Esophagus muscularis mucosa (tissue), 4 donors: ENCODE measurements around the gene UGT1A10. TPM values are rescaled to one million over a fixed set of nuclear protein-coding genes. Genes with fewer than 3 reads are reported as not detected.

Experiments
- DNase-seq: peaks from one replicate; pipeline ENCODE4 v3.0.0-alpha.2; 2017; ENCODE audit errors: extremely low spot score
- H3K27ac ChIP-seq, 4 donors: fragments of 200-600 bp; sonication (generic); replicated peaks in 1 of 4; 1 replicate in 3 of 4; 2 replicates in 1 of 4; pipeline ENCODE4 v1.5.1; 2016 to 2019; ENCODE audit warnings: mild to moderate bottlenecking in 1 of 4
- H3K27me3 ChIP-seq, 4 donors: fragments of 200-600 bp; sonication (generic); one replicate each; pipeline versions ENCODE4 v1.5.1 to v1.6.0; 2016 to 2019
- H3K36me3 ChIP-seq, 4 donors: fragments of 200-600 bp; sonication (generic); one replicate each; pipeline ENCODE4 v1.5.1; 2016 to 2019
- H3K4me1 ChIP-seq, 4 donors: fragments of 200-600 bp; sonication (generic); one replicate each; pipeline ENCODE4 v1.5.1; 2016 to 2019
- H3K4me3 ChIP-seq, 4 donors: fragments of 200-600 bp; sonication (generic); 1 replicate in 2 of 4; 2 replicates in 2 of 4; pipeline ENCODE4 v1.5.1; 2016 to 2019; ENCODE audit warnings: mild to moderate bottlenecking in 4 of 4, moderate library complexity in 1 of 4
- H3K9me3 ChIP-seq, 4 donors: fragments of 200-600 bp; sonication (generic); 1 replicate in 3 of 4; 2 replicates in 1 of 4; pipeline ENCODE4 v1.5.1; 2016 to 2019
- CTCF ChIP-seq, 3 experiments: fragments of 200-600 bp in 2 of 3; fragments of 450-650 bp in 1 of 3; sonication (generic) in 2 of 3; IDR thresholded peaks; one replicate each; pipeline ENCODE4 v1.5.1; 2017 to 2019; ENCODE audit warnings: antibody characterized with exemption in 3 of 3, mild to moderate bottlenecking in 2 of 3, moderate library complexity in 1 of 3
- EP300 ChIP-seq: sonication (generic); formaldehyde crosslinking; IDR thresholded peaks from one replicate; pipeline ENCODE4 v1.6.1; 2017; ENCODE audit warnings: antibody characterized with exemption
- POLR2A ChIP-seq: fragments of 450-650 bp; IDR thresholded peaks from one replicate; pipeline ENCODE4 v1.6.1; 2017; ENCODE audit warnings: antibody characterized with exemption, moderate library complexity, mild to moderate bottlenecking, low read depth
- POLR2AphosphoS5 ChIP-seq, 2 donors: sonication (generic); formaldehyde crosslinking; IDR thresholded peaks; one replicate each; pipeline ENCODE4 v1.6.1; 2017; ENCODE audit warnings: antibody characterized with exemption in 2 of 2
- WGBS: methylation state at CpG from one replicate; pipeline ENCODE4 v1.1.5; 2018; 5-methylcytosine and 5-hydroxymethylcytosine counted together
- intact Hi-C: fragments of 100-400 bp; cut with DNase I; formaldehyde crosslinking; loops from one replicate; pipeline ENCODE4 v1.15.1; 2023
- total RNA-seq, 4 donors: library from RNA; depleted of rRNA; stranded (reverse); fragments of >200 nt; gene quantifications; one replicate each; pipeline versions ENCODE4 v1.1.0 to v1.2.1, GENCODE V29; 2016

Gene UGT1A10
- total RNA-seq, 4 donors from 2014 or later, result not detected

DNA sequence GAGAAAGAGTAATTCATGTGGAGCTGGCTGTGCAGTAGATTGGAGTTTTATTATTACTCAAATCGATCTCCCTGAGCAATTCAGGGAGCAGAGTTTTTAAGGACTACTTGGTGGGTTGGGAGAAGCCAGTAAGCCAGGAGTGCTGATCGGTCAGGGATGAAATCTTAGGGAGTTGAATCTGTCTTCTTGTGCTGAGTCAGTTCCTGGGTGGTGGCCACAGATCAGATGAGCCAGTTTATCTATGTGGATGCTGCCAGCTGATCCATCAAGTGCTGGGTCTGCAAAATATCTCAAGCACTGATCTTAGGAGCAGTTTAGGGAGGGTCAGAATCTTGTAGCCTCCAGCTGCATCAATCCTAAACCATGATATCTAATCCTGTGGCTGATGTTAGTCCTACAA, 35.9 kb upstream of the UGT1A10 start:
- no peak overlapping the region for H3K27ac ChIP-seq
- H3K4me3 ChIP-seq, result no peak overlapping the region
- no peaks in the 10 kb centered on the region for H3K9me3 ChIP-seq
- whole genome bisulfite sequencing, result 76% methylated on average over 2 of the region's 2 CpGs
- TF ChIP-seq EP300, result no peak
- no peak for TF ChIP-seq CTCF (IDR thresholded peaks at IDR 0.05)
- TF ChIP-seq POLR2AphosphoS5 (IDR thresholded peaks at IDR 0.05), result no peak
- no peak for TF ChIP-seq POLR2A
- intact Hi-C loops, result no loop called here
- no peak for DNase-seq
- H3K4me1 ChIP-seq, result no peaks in the 10 kb centered on the region
- peaks cover 0 to 9% (median 0%) of the 10 kb centered on the region in 4 donors for H3K27me3 ChIP-seq
- H3K36me3 ChIP-seq, result no peaks in the 10 kb centered on the region

GRCh38 chr2:233602076-233602475, 34.2 kb upstream of the UGT1A10 start:
- intact Hi-C loops, result no loop called here
- 88% methylated on average over 1 of the region's 1 CpG for WGBS

GRCh38 chr2:233603520-233603919, 32.7 kb upstream of the UGT1A10 start:
- 82% methylated on average over 4 of the region's 4 CpGs for WGBS

More at GRCh38 chr2:233602076-233602475, 34.2 kb upstream of the UGT1A10 start:
- no peak for TF ChIP-seq EP300
- TF ChIP-seq CTCF (IDR thresholded peaks at IDR 0.05), result no peak
- TF ChIP-seq POLR2A, result no peak
- no peak for TF ChIP-seq POLR2AphosphoS5 (IDR thresholded peaks at IDR 0.05)
- Histone ChIP-seq H3K27ac (no peak overlapping the region), H3K27me3 (peaks cover 0 to 9% (median 0%) of the 10 kb centered on the region in 4 donors), H3K4me1 (no peaks in the 10 kb centered on the region), H3K9me3 (no peaks in the 10 kb centered on the region), H3K4me3 (no peak overlapping the region), H3K36me3 (no peaks in the 10 kb centered on the region)
- DNase-seq, result no peak

DNA sequence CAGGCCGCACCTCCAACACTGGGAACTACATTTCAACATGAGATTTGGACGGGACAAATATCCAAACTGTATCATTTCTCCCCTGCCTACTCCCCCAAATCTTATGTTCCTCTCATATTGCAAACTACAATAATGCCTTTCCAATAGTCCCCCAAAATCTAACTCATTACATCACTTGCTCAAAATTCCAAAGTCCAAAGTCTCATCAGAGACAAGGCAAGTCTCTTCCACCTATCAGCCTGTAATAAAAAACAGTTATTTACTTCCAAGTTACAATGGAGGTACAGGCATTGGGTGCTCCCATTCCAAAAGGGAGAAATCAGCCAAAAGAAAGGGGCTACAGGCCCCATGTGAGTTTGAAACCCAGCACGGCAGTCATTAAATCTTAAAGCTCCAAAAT, 31.4 kb upstream of the UGT1A10 start:
- no peak overlapping the region for H3K27ac ChIP-seq
- 83% methylated on average over 3 of the region's 3 CpGs for WGBS
- no peak for DNase-seq
- no peaks in the 10 kb centered on the region for H3K4me1 ChIP-seq
- no peak for TF ChIP-seq EP300
- no peak for TF ChIP-seq POLR2AphosphoS5 (IDR thresholded peaks at IDR 0.05)
- no peak for TF ChIP-seq CTCF (IDR thresholded peaks at IDR 0.05)
- no peak for TF ChIP-seq POLR2A
- no peaks in the 10 kb centered on the region for H3K36me3 ChIP-seq
- peaks cover 0 to under 1% (median 0%) of the 10 kb centered on the region in 4 donors for H3K9me3 ChIP-seq
- H3K4me3 ChIP-seq, result no peak overlapping the region
- H3K27me3 ChIP-seq, result peaks cover 0 to 9% (median 0%) of the 10 kb centered on the region in 4 donors
- intact Hi-C loops, result no loop called here

More at GRCh38 chr2:233603520-233603919, 32.7 kb upstream of the UGT1A10 start:
- Histone ChIP-seq H3K4me3 (no peak overlapping the region), H3K36me3 (no peaks in the 10 kb centered on the region), H3K9me3 (no peaks in the 10 kb centered on the region), H3K27me3 (peaks cover 0 to 9% (median 0%) of the 10 kb centered on the region in 4 donors), H3K27ac (no peak overlapping the region), H3K4me1 (no peaks in the 10 kb centered on the region)
- DNase-seq, result no peak
- intact Hi-C loops, result no loop called here
- TF ChIP-seq CTCF (IDR thresholded peaks at IDR 0.05) (no peak), POLR2A (no peak), EP300 (no peak), POLR2AphosphoS5 (IDR thresholded peaks at IDR 0.05) (no peak)

GRCh38 chr2:233605680-233606079, 30.6 kb upstream of the UGT1A10 start:
- TF ChIP-seq POLR2AphosphoS5 (IDR thresholded peaks at IDR 0.05) (no peak), EP300 (no peak), CTCF (IDR thresholded peaks at IDR 0.05) (no peak), POLR2A (no peak)
- Histone ChIP-seq H3K27me3 (peaks cover 0 to 9% (median 0%) of the 10 kb centered on the region in 4 donors), H3K36me3 (no peaks in the 10 kb centered on the region), H3K4me1 (no peaks in the 10 kb centered on the region), H3K9me3 (peaks cover 0 to 10% (median 0%) of the 10 kb centered on the region in 4 donors), H3K4me3 (no peak overlapping the region), H3K27ac (no peak overlapping the region)
- 92% methylated on average over 1 of the region's 1 CpG for WGBS
- no peak for DNase-seq
- intact Hi-C loops, result no loop called here
